Breast epithelium (tissue), 3 donors: ENCODE results near the gene PRR5L.

Experiments
- CTCF ChIP-seq, 3 donors: fragments of 450-650 bp; IDR thresholded peaks; one replicate each; pipeline ENCODE4 v1.5.1; 2016 to 2017; ENCODE audit warnings: antibody characterized with exemption in 3 of 3, mild to moderate bottlenecking in 3 of 3, moderate library complexity in 3 of 3
- POLR2A ChIP-seq: fragments of 450-650 bp; IDR thresholded peaks from one replicate; pipeline ENCODE4 v1.6.1; 2016; ENCODE audit warnings: antibody characterized with exemption, mild to moderate bottlenecking, moderate library complexity
- POLR2AphosphoS5 ChIP-seq, 3 donors: sonication (generic); formaldehyde crosslinking; IDR thresholded peaks; one replicate each; pipeline ENCODE4 v1.6.1; 2017; ENCODE audit warnings: antibody characterized with exemption in 3 of 3

- TF ChIP-seq CTCF (IDR thresholded peaks at IDR 0.05) (no peak), POLR2A (no peak), POLR2AphosphoS5 (IDR thresholded peaks at IDR 0.05) (no peak)
Observed at GRCh38 chr11:36488096-36488495, 192.0 kb downstream of the PRR5L start.
